AG04450 (cell line): Measurements from ENCODE around the gene DPP10. TPM values are rescaled to one million over a fixed set of nuclear protein-coding genes. Genes with fewer than 3 reads are reported as not detected.
"Not testable (repeated sequence)": the region's sequence is repeated elsewhere in the genome, so short reads cannot be mapped to it uniquely, and the experiment has no call there.

Experiments used
- CTCF ChIA-PET: fragments of 300-600, 350-600 bp; formaldehyde crosslinking; extraction: SDS; loops from one replicate; lab custom pipeline; 2022; ENCODE audit warnings: antibody characterized with exemption, inconsistent platforms; lab: Charles Lee
- POLR2A ChIA-PET: fragments of 350-600 bp; formaldehyde crosslinking; extraction: SDS; loops from one replicate; lab custom pipeline; 2021; ENCODE audit warnings: antibody characterized with exemption, inconsistent platforms; lab: Yijun Ruan, JAX
- DNase-seq: peaks from one replicate; pipeline ENCODE4 v3.0.0-alpha.2; 2011; ENCODE audit warnings: low read depth, low spot score
- H3K27ac ChIP-seq: one replicate; pipeline ENCODE4 v1.5.1; 2012; ENCODE audit warnings: low read depth, low read length, control low read depth
- H3K27me3 ChIP-seq: one replicate; pipeline ENCODE4 v1.6.0; 2012; ENCODE audit warnings: low read length; ENCODE audit not compliant: control insufficient read depth, insufficient read depth
- H3K4me3 ChIP-seq: 2 replicates; pipeline ENCODE4 v1.5.1; 2011; ENCODE audit warnings: mild to moderate bottlenecking, low read depth, low read length, control low read depth
- H3K9me3 ChIP-seq: 2 replicates; pipeline ENCODE4 v1.5.1; 2012; ENCODE audit warnings: low read length; ENCODE audit not compliant: control insufficient read depth, insufficient read depth
- CTCF ChIP-seq: IDR thresholded peaks from 2 replicates; pipeline ENCODE4 v1.5.1; 2011; ENCODE audit warnings: low read depth, low read length, control low read depth, inconsistent platforms
- polyA plus RNA-seq: library from polyadenylated mRNA; depleted of rRNA; stranded (reverse); fragments of >200 nt; gene quantifications from 2 replicates; pipeline ENCODE4 v1.2.3, GENCODE V29; 2011

DPP10 gene
- polyA plus RNA-seq, 1 experiment, result not detected

GRCh38 chr2:114960389-114960788 is 517.9 kb downstream of the DPP10 start:
- Histone ChIP-seq H3K9me3 (peaks cover 11% of the 10 kb centered on the region), H3K27ac (no peak overlapping the region), H3K27me3 (no peaks in the 10 kb centered on the region), H3K4me3 (no peak overlapping the region)
- POLR2A ChIA-PET, result no interaction called here
- no peak for DNase-seq
- CTCF ChIA-PET, result no interaction called here
- no peak for TF ChIP-seq CTCF

- no peak overlapping the region for H3K4me3 ChIP-seq
- no peak overlapping the region for H3K27ac ChIP-seq
- DNase-seq, result no peak
- ChIA-PET CTCF (no interaction called here), POLR2A (no interaction called here)
- peaks cover 23% of the 10 kb centered on the region for H3K9me3 ChIP-seq
- no peak for TF ChIP-seq CTCF
- no peaks in the 10 kb centered on the region for H3K27me3 ChIP-seq
Measured at GRCh38 chr2:114962532-114962931, 520.1 kb downstream of the DPP10 start.

- ChIA-PET CTCF (no interaction called here), POLR2A (no interaction called here)
- peaks cover 14% of the 10 kb centered on the region for H3K9me3 ChIP-seq
Measured at GRCh38 chr2:114968748-114969400, 526.4 kb downstream of the DPP10 start.

DNA sequence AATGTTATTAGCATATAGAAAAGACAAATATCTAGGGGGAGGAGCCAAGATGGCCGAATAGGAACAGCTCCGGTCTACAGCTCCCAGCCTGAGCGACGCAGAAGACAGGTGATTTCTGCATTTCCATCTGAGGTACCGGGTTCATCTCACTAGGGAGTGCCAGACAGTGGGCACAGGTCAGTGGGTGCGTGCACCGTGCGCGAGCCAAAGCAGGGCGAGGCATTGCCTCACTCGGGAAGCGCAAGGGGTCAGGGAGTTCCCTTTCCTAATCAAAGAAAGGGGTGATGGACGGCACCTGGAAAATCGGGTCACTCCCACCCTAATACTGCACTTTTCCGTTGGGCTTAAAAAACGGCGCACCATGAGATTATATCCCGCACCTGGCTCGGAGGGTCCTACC is 561.9 kb downstream of the DPP10 start:
- H3K9me3 ChIP-seq, H3K27ac ChIP-seq, CTCF ChIA-PET, H3K4me3 ChIP-seq, POLR2A ChIA-PET, DNase-seq, H3K27me3 ChIP-seq: not testable (repeated sequence)

More at GRCh38 chr2:114968748-114969400, 526.4 kb downstream of the DPP10 start:
- no peak for DNase-seq
- Histone ChIP-seq H3K27ac (no peak overlapping the region), H3K27me3 (no peaks in the 10 kb centered on the region), H3K4me3 (no peak overlapping the region)
- TF ChIP-seq CTCF, result no peak

GRCh38 chr2:115011721-115012120 is 569.3 kb downstream of the DPP10 start:
- no peaks in the 10 kb centered on the region for H3K27me3 ChIP-seq
- no peak overlapping the region for H3K27ac ChIP-seq
- no peak for TF ChIP-seq CTCF
- POLR2A ChIA-PET, result no interaction called here
- CTCF ChIA-PET, result no interaction called here
- DNase-seq, result no peak
- H3K4me3 ChIP-seq, result no peak overlapping the region
- H3K9me3 ChIP-seq, result peaks cover 10% of the 10 kb centered on the region

- CTCF ChIA-PET, H3K27ac ChIP-seq, DNase-seq, H3K27me3 ChIP-seq, POLR2A ChIA-PET, H3K9me3 ChIP-seq, H3K4me3 ChIP-seq: not testable (repeated sequence)
Measured at GRCh38 chr2:115022013-115022412, 579.6 kb downstream of the DPP10 start.
